ENCODE results near the gene SULT4A1.
A peak's percentile ranks its signal among the peaks of the same experiment; 100 is the strongest.

SULT4A1 gene

DNA sequence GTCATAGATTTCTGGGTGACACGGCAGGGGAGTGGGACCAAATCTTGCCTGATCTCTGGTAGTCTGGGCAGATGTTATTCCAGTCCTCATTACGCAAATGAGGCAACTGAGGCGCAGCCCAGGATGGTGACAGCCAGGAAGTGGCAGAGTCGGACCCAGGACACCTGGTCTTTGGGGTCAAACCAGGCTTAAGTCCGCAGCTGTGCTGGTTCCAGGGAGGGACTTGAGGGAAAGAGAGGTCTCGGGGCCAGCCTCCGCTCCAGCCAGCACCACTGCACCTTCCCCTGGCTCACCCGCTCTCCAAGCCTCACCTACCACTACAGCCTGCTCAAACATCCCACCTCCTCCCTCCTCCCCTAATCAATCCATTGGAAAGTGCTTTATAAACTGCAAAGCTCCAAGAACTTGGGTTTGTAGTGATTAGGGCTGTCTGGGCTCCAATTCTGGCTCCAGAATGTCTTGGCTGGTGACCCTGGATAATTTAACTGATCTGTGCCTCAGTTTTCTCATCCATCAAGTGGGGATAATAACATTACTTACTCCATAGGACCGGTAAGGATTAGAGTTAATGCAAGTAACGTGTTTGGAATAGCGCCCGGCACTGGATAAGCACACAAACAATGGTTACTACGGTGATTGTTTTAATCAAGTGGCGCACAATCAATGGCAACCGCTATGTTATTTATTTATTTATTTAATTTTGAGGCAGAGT, 30.0 kb upstream of the SULT4A1 start:
- DNase-seq (ENCODE audit: low spot score) = no peak
- Histone ChIP-seq H3K27ac (no peak overlapping the region), H3K4me3 (no peak overlapping the region)
- TF ChIP-seq, protein P1, sequence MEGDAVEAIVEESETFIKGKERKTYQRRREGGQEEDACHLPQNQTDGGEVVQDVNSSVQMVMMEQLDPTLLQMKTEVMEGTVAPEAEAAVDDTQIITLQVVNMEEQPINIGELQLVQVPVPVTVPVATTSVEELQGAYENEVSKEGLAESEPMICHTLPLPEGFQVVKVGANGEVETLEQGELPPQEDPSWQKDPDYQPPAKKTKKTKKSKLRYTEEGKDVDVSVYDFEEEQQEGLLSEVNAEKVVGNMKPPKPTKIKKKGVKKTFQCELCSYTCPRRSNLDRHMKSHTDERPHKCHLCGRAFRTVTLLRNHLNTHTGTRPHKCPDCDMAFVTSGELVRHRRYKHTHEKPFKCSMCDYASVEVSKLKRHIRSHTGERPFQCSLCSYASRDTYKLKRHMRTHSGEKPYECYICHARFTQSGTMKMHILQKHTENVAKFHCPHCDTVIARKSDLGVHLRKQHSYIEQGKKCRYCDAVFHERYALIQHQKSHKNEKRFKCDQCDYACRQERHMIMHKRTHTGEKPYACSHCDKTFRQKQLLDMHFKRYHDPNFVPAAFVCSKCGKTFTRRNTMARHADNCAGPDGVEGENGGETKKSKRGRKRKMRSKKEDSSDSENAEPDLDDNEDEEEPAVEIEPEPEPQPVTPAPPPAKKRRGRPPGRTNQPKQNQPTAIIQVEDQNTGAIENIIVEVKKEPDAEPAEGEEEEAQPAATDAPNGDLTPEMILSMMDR (IDR thresholded peaks at IDR 0.05) = no peak

- DNase-seq (ENCODE audit: low spot score) = no peak
- Histone ChIP-seq H3K27ac (no peak within 1 kb of the TSS), H3K4me3 (peak within 1 kb of the TSS; percentile 12)
- TF ChIP-seq, protein P1 (IDR thresholded peaks at IDR 0.05) = no peak
Observed at GRCh38 chr22:43891360-43892182, 29.3 kb upstream of the SULT4A1 start, which contains the start of gene PNPLA5. Gene PNPLA5, minus strand, starts transcription at chr22:43892013. Its CDS starts 133 bp downstream, at chr22:43891880.

DNA sequence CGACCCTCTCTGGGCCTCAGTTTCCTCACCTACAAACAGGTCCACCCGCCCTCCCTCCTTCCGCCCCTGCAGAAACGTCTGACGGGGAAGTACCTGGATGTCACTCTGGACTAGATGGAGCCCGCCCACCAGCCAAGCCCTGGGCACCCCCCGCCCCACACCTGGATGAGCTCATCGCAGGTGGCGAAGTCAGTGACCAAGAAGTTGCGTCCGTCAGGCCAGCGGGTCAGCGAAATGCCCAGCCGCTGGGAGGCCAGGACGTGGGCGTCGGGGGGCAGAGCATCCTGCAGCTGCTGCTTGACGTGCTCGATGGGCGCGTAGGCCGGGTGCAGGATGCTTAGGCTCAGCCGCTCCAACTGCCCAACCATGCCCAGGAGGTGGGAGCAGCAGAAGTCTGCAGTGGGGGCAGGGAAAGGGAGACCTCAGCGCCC, 28.6 kb upstream of the SULT4A1 start:
- no peak overlapping the region for H3K4me3 ChIP-seq
- no peak overlapping the region for H3K27ac ChIP-seq
- TF ChIP-seq, protein P1 (IDR thresholded peaks at IDR 0.05) = no peak
- no peak for DNase-seq (ENCODE audit: low spot score)

DNA sequence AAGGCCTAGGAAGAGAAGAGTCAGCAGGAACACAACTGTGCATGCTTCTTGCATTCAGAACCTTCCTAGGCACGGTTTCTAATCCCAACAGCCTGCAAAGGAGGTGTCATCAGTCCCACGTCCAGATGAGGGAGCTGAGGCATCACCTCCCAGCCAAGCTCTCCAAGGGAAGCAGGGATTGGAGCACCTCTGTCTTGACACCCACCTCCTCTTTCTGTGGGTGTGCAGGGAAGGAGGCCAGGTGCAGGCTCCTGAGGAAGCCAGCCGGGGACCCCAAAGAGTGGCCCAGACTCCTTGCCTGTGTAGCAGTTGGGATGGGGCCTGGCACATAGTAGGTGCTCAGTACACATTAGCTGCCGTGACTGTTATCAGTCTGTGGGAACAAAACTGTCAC, 27.5 kb upstream of the SULT4A1 start:
- DNase-seq (ENCODE audit: low spot score) = no peak
- Histone ChIP-seq H3K4me3 (no peak overlapping the region), H3K27ac (no peak overlapping the region)
- TF ChIP-seq, protein P1 (IDR thresholded peaks at IDR 0.05) = no peak

- TF ChIP-seq, protein P1 (IDR thresholded peaks at IDR 0.05) = no peak
- no peak for DNase-seq (ENCODE audit: low spot score)
- Histone ChIP-seq H3K27ac (no peak overlapping the region), H3K4me3 (no peak overlapping the region)
Observed at GRCh38 chr22:43889201-43889859, 27.0 kb upstream of the SULT4A1 start.

DNA sequence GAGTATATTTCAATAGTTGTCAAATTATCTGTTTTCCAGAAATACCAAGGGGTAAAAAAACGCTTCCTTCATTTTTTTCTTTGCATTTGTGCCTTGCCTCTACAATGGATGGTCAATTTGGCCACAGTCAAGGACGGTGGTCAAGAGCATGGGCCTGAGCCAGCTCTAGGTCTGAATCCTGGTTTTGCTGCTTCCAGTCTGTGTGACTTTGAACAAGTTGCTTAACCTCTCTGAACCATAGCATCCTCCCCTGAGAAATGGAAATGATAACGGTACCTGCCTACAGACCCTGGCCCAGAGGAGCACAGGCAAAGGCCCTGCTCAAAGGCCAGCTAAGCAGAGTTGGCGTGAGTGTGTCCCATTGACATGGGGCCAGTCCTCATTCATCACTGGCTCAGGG, 26.4 kb upstream of the SULT4A1 start:
- Histone ChIP-seq H3K27ac (no peak overlapping the region), H3K4me3 (no peak overlapping the region)
- TF ChIP-seq, protein P1 (IDR thresholded peaks at IDR 0.05) = no peak
- no peak for DNase-seq (ENCODE audit: low spot score)
